ENCODE results near the gene PRR20C.
"Not testable (repeated sequence)": the region's sequence is repeated elsewhere in the genome, so short reads cannot be mapped to it uniquely, and the experiment has no call there.

- TF ChIP-seq CTCF, POLR2A (IDR thresholded peaks at IDR 0.05): not testable (repeated sequence)
Observed at GRCh38 chr13:57153761-57154160, at the start of gene PRR20C.

Measured in adrenal gland (tissue), 5 donors.